Panc1 (cell line): ENCODE results near the gene DEXI. TPM values are rescaled to one million over a fixed set of nuclear protein-coding genes. Genes with fewer than 3 reads are reported as not detected.

Experiments used
- ATAC-seq: fragments of 200-7000 bp; cut with Tn5 transposase; 2 replicates; pipeline ENCODE4 v1.9.1; 2020; ENCODE audit warnings: mild to moderate bottlenecking, moderate library complexity
- BruUV-seq: library from RNA; stranded (reverse); fragments of 400-500 nt; replicated peaks from 2 replicates; lab custom pipeline; 2021; lab: Mats Ljungman, UMichigan
- CTCF ChIA-PET: fragments of 300-600 bp; sonication (Branson Sonifier 250); formaldehyde crosslinking; loops from one replicate; lab custom pipeline; 2022; ENCODE audit warnings: antibody characterized with exemption; lab: Charles Lee
- POLR2A ChIA-PET: fragments of 300-600 bp; sonication (Branson Sonifier 250); formaldehyde crosslinking; loops from one replicate; lab custom pipeline; 2022; ENCODE audit warnings: antibody characterized with exemption; lab: Charles Lee
- DNase-seq: peaks from one replicate; pipeline ENCODE4 v3.0.0-alpha.2; 2010; ENCODE audit warnings: low read depth, low spot score
- H3K27ac ChIP-seq: 2 replicates; pipeline ENCODE4 v1.5.1; 2011; ENCODE audit warnings: mild to moderate bottlenecking, low read length, inconsistent platforms
- H3K27me3 ChIP-seq: fragments of 200-500 bp; sonication (Bioruptor generic); 2 replicates; pipeline ENCODE4 v1.6.0; 2014; ENCODE audit warnings: low read length, inconsistent platforms; ENCODE audit not compliant: control insufficient read depth, insufficient read depth
- H3K36me3 ChIP-seq: fragments of 200-500 bp; sonication (Bioruptor generic); 2 replicates; pipeline ENCODE4 v1.5.1; 2014; ENCODE audit warnings: inconsistent platforms, mild to moderate bottlenecking, low read length, moderate library complexity; ENCODE audit not compliant: control insufficient read depth, insufficient read depth
- H3K4me1 ChIP-seq: 2 replicates; pipeline ENCODE4 v1.5.1; 2011; ENCODE audit warnings: inconsistent platforms, mild to moderate bottlenecking, low read length, moderate library complexity; ENCODE audit not compliant: control insufficient read depth, insufficient read depth
- H3K4me3 ChIP-seq, 2 experiments: 2 replicates each; pipeline ENCODE4 v1.5.1; 2011 to 2012; ENCODE audit warnings: low read depth in 2 of 2, low read length in 2 of 2, mild to moderate bottlenecking in 2 of 2, inconsistent platforms in 1 of 2, moderate library complexity in 1 of 2
- H3K9me3 ChIP-seq: fragments of 200-500 bp; sonication (Bioruptor generic); 2 replicates; pipeline ENCODE4 v1.5.1; 2014; ENCODE audit warnings: low read depth, mild to moderate bottlenecking, inconsistent platforms, low read length, moderate library complexity; ENCODE audit not compliant: control insufficient read depth, insufficient read depth
- POLR2AphosphoS5 ChIP-seq: IDR thresholded peaks from 2 replicates; pipeline ENCODE4 v1.6.1; 2012; ENCODE audit warnings: mild to moderate bottlenecking, low read depth, low read length, moderate library complexity
- SIN3A ChIP-seq: IDR thresholded peaks from 2 replicates; pipeline ENCODE4 v1.6.1; 2012; ENCODE audit warnings: low read depth, mild to moderate bottlenecking, low read length, moderate library complexity, borderline replicate concordance; ENCODE audit not compliant: insufficient read depth
- TCF7L2 ChIP-seq: IDR thresholded peaks from 2 replicates; pipeline ENCODE4 v1.6.1; 2011; ENCODE audit warnings: mild to moderate bottlenecking, low read depth, low read length, inconsistent platforms
- in situ Hi-C: cut with HindIII; loops from 2 replicates; pipeline ENCODE4 v1.10.0; 2016; ENCODE audit warnings: low sequenced_read_pairs, low pct_unique_long_range_greater_than_20kb
- intact Hi-C: fragments of 100-400 bp; cut with micrococcal nuclease; formaldehyde crosslinking; loops from one replicate; pipeline ENCODE4 v1.10.0; 2022; ENCODE audit not compliant: unreplicated experiment
- total RNA-seq: library from RNA; stranded (reverse); gene quantifications from one replicate; pipeline ENCODE4 v1.2.1, GENCODE V29; 2021; ENCODE audit not compliant: unreplicated experiment
- TF ChIP-seq, protein P1 (sequence below), 2 experiments: IDR thresholded peaks; 2 replicates each; pipeline ENCODE4 v1.6.1; 2011 to 2012; ENCODE audit warnings: low read depth in 2 of 2, control low read depth in 1 of 2, low read length in 1 of 2, mild to moderate bottlenecking in 1 of 2, moderate library complexity in 1 of 2; ENCODE audit not compliant: insufficient read depth in 1 of 2
- TF ChIP-seq, protein P2 (sequence below): fragments of 450-650 bp; IDR thresholded peaks from 2 replicates; pipeline ENCODE4 v1.5.1; 2017; ENCODE audit warnings: mild to moderate bottlenecking

Gene DEXI
- total RNA-seq, 1 experiment from 2014 or later: 32.2 TPM

DNA sequence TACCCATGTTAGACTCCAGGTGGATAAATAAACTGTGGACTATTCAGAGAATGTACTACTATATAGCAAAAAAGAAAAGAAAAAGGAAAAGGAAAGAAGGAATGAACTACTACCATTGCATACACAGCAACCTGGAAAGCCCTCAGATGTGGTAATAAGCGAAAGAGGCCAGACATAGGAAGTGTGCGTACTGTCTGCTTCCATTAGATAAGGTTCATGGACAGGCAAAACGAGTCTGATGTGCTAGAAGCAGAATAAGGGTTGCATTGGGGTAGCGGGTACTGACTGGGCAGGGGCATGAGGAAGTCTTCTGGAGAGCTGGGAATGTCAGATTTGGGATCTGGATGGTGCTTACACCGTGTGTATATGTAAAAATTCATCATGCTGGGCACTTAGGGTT is 23.9 kb upstream of the DEXI start:
- intact Hi-C loops (loop anchor here (10.0 kb wide), 2 partner anchors 389 to 419 kb away; no protein-coding TSS in a partner anchor), in situ Hi-C loops (no loop called here)
- Histone ChIP-seq H3K27me3 (no peaks in the 10 kb centered on the region), H3K9me3 (no peaks in the 10 kb centered on the region), H3K4me1 (no peaks in the 10 kb centered on the region), H3K36me3 (no peaks in the 10 kb centered on the region), H3K27ac (no peak overlapping the region), H3K4me3 (no peak overlapping the region)
- no peak for DNase-seq
- POLR2A ChIA-PET: no interaction called here
- TF ChIP-seq TCF7L2 (no peak), POLR2AphosphoS5 (no peak), SIN3A (no peak)
- TF ChIP-seq, protein P1, sequence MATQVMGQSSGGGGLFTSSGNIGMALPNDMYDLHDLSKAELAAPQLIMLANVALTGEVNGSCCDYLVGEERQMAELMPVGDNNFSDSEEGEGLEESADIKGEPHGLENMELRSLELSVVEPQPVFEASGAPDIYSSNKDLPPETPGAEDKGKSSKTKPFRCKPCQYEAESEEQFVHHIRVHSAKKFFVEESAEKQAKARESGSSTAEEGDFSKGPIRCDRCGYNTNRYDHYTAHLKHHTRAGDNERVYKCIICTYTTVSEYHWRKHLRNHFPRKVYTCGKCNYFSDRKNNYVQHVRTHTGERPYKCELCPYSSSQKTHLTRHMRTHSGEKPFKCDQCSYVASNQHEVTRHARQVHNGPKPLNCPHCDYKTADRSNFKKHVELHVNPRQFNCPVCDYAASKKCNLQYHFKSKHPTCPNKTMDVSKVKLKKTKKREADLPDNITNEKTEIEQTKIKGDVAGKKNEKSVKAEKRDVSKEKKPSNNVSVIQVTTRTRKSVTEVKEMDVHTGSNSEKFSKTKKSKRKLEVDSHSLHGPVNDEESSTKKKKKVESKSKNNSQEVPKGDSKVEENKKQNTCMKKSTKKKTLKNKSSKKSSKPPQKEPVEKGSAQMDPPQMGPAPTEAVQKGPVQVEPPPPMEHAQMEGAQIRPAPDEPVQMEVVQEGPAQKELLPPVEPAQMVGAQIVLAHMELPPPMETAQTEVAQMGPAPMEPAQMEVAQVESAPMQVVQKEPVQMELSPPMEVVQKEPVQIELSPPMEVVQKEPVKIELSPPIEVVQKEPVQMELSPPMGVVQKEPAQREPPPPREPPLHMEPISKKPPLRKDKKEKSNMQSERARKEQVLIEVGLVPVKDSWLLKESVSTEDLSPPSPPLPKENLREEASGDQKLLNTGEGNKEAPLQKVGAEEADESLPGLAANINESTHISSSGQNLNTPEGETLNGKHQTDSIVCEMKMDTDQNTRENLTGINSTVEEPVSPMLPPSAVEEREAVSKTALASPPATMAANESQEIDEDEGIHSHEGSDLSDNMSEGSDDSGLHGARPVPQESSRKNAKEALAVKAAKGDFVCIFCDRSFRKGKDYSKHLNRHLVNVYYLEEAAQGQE (IDR thresholded peaks at IDR 0.05; ENCODE audit: insufficient read depth in 1 of 2, low read depth in 2 of 2, low read length in 1 of 2): no peak
- TF ChIP-seq, protein P2, sequence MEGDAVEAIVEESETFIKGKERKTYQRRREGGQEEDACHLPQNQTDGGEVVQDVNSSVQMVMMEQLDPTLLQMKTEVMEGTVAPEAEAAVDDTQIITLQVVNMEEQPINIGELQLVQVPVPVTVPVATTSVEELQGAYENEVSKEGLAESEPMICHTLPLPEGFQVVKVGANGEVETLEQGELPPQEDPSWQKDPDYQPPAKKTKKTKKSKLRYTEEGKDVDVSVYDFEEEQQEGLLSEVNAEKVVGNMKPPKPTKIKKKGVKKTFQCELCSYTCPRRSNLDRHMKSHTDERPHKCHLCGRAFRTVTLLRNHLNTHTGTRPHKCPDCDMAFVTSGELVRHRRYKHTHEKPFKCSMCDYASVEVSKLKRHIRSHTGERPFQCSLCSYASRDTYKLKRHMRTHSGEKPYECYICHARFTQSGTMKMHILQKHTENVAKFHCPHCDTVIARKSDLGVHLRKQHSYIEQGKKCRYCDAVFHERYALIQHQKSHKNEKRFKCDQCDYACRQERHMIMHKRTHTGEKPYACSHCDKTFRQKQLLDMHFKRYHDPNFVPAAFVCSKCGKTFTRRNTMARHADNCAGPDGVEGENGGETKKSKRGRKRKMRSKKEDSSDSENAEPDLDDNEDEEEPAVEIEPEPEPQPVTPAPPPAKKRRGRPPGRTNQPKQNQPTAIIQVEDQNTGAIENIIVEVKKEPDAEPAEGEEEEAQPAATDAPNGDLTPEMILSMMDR: no peak
- BruUV-seq: no TSS peak
- ATAC-seq: no peak
- CTCF ChIA-PET: interaction anchor here (0.5 to 1.4 kb wide), 3 partner anchors 10 to 289 kb away, joined by 3 to 4 read pairs (median 4); no protein-coding TSS in a partner anchor

DNA sequence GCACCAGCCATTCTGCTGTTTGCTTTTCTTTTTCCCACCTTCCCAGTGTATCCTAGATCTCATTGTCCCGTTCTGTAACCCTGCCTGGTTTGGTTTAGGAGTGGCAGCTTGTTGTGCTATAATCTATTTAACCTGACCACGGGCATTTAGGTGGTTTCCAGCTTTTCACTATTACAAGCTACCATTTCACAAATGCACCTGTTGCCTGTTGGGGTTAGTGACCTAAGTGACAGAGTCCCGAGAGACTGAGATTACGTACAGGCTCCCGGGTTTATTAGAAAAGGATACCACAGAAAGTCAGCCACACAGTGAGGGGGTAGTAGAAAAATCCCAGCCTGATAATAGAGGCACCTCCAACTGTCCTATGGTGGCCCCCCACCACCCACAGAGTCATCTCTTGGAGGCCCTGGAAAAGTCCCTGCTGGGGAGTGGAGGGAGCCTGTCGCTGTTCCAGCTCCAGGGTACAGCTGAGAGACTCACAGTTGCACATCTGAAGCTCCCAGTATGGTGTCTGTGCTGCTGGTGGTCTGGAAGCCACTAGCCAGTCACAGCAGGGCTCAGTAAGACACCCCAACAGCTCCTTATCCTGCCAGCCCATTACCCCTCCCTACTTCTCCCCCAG is 23.3 kb upstream of the DEXI start:
- DNase-seq (no peak), ATAC-seq (no peak)
- ChIA-PET POLR2A (no interaction called here), CTCF (interaction anchor here (0.6 to 1.4 kb wide), 3 partner anchors 9 to 364 kb away, joined by 3 to 4 read pairs (median 4); no protein-coding TSS in a partner anchor)
- intact Hi-C loops: loop anchor here (10.0 kb wide), 2 partner anchors 389 to 419 kb away; no protein-coding TSS in a partner anchor
- no peak overlapping the region for H3K27ac ChIP-seq
- no peaks in the 10 kb centered on the region for H3K9me3 ChIP-seq
- no TSS peak for BruUV-seq
- in situ Hi-C loops: no loop called here
- H3K4me3 ChIP-seq: no peak overlapping the region
- no peaks in the 10 kb centered on the region for H3K36me3 ChIP-seq
- TF ChIP-seq POLR2AphosphoS5 (no peak), TCF7L2 (no peak), SIN3A (no peak)
- TF ChIP-seq, protein P2: no peak
- TF ChIP-seq, protein P1 (IDR thresholded peaks at IDR 0.05; ENCODE audit: insufficient read depth in 1 of 2, low read depth in 2 of 2, low read length in 1 of 2): no peak
- H3K4me1 ChIP-seq: no peaks in the 10 kb centered on the region
- no peaks in the 10 kb centered on the region for H3K27me3 ChIP-seq
